Daoy (cell line): ENCODE data around the gene FTCDNL1. TPM values are rescaled to one million over a fixed set of nuclear protein-coding genes. Genes with fewer than 3 reads are reported as not detected.

Experiments
- DNase-seq: peaks from one replicate; pipeline ENCODE4 v3.0.0-alpha.2; 2015; ENCODE audit warnings: low read depth
- total RNA-seq: library from RNA; depleted of rRNA; stranded (reverse); fragments of >200 nt; shearing (Covaris generic); gene quantifications from 2 replicates; pipeline ENCODE4 v1.2.3, GENCODE V29; 2014

FTCDNL1 gene
- total RNA-seq, 1 experiment from 2014 or later, result 0.86 TPM

- no peak for DNase-seq
These were observed 59.7 kb downstream of the FTCDNL1 start for GRCh38 chr2:199791326-199791725.

GRCh38 chr2:199784512-199784911, 66.5 kb downstream of the FTCDNL1 start:
- DNase-seq, result no peak

DNA sequence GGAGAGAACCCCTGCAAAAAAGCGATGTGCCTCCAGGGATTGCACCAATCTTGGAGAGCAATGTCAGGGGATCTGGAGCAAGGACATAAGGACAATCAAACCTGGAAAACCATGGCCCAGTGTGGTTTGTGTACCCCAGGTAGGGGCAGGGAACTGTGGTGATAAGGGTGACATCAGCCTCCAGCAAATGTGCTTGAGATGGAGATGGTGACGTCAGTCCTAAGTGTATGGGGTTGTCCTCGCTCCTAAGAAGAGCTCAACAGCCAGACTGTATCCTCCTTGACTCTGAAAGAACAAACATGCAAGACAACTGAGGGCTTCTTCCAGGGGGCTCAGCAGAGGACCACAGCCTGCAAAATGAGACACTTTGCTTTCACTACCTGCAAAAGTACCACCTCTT, 71.4 kb downstream of the FTCDNL1 start:
- no peak for DNase-seq

GRCh38 chr2:199778655-199779054, 72.3 kb downstream of the FTCDNL1 start:
- DNase-seq, result no peak

- DNase-seq, result no peak
These were observed 73.1 kb downstream of the FTCDNL1 start for GRCh38 chr2:199777916-199778315.

DNA sequence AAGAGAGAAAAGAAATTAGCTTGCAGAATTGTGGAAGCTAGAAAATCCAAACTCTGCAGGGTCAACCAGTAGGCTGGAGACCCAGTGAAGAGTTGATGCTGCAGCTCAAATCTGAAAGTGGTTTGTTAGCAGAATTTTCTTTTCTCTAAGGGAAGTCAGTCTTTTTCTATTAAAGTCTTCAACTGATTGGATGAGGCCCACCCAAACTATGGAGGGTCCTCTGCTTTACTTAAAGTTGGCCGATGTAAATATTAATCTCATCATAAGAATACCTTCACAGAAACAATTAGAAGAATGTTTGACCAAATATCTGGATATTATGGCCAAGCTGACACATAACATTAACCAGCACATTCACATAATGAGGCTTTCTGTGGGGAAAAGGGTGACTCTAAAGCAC, 73.7 kb downstream of the FTCDNL1 start:
- DNase-seq, result no peak

GRCh38 chr2:199775267-199775666, 75.7 kb downstream of the FTCDNL1 start:
- DNase-seq, result peak; percentile 9

DNA sequence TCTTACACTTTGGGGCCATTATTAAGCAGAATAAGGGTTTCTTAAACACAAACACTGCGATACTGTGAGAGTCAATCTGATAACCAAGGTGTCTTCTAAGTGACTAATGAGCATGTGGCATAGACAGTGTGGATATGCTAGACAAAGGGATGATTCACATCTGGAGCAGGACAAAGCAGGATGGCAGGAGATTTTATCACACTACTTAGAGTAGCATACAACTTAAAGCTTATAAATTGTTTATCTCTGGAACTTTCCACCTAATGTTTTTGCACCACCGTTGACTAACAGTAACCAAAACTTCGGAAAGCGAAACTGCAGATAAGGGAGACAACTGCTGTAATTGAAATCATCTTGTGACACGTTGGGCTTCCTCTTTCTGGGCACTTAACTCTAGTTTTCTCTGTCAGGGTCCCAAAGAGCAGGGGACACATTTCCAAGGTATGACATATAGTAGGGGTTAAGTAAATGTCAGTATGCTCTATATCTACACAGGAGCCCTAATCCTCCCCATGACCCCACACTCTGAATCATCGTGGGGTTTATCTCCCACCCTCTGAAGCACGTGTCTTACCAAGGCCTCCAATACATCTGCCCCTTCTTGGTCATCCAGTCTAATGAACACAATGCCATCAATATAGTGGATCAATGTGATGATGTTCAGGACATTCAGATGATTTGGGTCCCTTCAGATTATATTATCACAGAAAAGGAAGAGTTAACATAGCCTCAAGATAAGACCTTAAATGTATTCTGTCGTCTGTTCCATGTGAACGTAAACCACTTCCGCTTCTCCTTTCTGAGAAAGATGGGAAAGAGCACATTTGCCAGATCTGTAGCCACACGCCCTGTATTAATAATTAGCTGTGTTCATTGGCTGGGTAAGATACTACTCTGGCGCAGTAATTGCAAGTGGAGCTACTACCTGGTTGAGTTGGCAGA, 78.7 kb downstream of the FTCDNL1 start:
- DNase-seq, result peak; percentile 8

DNA sequence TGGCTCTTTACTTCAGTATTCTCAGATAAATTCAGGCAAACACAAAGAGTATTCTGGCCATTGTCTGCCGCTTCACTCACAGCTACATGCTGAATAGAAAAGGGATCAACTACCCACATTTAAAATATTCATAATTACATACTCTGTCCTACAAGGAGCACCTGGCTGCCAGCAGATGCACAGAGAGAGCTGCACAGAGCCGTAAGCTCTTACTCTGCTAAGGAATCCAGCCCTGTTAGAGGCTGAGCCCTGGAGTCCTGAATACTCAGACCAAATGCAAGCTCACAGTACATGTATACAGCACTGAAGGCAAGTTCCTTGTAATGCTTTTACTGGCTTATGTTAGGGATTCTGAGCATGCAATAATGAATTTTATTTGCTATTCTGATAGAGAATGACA, 80.3 kb downstream of the FTCDNL1 start:
- no peak for DNase-seq

GRCh38 chr2:199765646-199766045, 85.3 kb downstream of the FTCDNL1 start:
- no peak for DNase-seq

DNA sequence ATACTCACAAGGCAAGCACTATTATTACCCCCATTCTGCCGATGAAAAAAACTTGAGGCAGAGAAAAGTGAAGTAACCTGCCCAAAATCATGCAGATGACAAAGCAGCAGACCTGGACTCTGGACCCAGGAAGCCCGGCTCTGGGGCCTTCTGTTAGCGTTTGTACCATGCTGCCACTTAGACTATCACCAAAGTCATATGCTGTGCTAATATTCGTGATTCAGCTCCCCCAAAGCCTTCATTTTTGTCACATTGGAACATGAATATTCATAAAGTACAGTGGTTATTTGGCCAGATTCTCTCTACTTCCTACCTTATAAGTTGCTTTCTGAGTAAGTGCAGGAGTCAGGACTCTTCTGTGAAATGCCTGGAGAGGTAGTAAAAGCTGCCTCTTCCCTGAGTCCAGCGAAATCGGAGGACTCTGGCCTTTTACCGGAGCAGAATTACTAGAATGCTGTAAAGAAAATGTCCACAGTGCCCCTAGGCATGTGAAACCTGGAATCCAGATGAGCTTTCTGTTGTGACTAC, 86.7 kb downstream of the FTCDNL1 start:
- no peak for DNase-seq

GRCh38 chr2:199762963-199763362, 88.0 kb downstream of the FTCDNL1 start:
- DNase-seq, result no peak

DNA sequence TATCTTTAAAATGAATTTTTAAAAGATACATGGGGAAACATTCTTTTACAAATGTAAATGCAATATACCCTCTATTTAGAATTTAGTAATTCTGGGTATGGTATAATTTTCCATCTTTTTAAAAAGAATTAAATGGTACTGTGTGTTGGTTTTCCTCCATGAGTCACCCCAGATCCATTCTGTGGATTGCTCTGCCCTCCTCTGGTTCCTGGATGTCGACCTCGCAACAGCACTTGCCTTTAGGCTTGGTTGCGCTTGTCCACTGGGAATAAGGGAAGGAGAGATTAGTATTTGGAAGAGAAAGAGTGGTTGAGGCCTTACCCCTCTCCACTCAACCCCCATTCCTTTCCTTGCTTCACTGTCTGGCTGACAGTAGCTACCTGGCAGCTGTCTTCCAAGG, 90.4 kb downstream of the FTCDNL1 start:
- DNase-seq, result no peak

DNA sequence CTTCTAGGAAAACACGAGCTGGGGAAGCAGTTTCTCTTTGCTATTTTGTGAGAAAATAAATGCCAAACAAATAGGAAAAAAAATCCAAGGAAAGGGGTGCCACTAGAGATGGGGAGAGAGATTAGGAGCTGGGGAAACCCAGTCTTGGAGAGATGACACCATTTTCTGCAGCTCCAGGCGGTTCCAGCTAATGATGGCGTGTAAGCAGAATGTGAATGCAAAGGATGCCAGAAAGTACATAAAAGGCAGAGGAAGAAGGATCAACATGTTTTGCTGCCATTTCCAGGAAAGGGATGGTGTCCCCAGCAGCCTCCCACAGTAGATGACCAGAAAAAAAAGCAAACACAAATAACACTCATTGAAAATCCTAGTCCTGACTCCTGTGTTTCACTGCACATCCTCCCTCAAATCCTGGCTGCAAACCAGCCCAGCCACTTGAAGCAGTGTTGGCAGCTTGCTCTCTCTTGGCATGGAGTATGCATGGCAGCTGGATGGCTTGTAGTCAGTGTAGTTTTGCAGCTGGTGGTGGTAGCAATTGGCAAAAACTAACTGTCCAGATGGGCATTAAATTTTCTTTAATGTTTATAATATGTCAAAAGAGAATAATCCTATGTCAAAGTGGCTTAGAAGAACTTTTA, 93.6 kb downstream of the FTCDNL1 start:
- peak; percentile 16 for DNase-seq

DNA sequence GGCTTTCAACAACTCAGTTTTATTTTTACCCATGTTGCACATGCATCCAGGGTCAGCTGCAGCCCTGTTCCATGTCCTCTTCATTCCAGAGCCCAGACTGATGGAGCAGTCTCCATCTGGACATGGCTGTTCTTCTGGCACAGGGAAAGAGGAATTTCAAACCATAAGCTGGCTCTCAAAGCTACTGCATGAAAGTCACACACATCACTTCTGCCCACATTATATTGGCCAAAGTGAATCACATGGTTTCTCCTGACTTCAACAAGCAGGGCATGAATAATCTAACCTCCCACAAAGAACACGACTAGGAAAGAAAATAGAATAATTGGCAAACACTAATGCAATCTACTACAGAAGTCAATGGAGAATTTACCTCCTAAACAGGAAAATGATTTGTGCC, 94.2 kb downstream of the FTCDNL1 start:
- DNase-seq, result no peak

DNA sequence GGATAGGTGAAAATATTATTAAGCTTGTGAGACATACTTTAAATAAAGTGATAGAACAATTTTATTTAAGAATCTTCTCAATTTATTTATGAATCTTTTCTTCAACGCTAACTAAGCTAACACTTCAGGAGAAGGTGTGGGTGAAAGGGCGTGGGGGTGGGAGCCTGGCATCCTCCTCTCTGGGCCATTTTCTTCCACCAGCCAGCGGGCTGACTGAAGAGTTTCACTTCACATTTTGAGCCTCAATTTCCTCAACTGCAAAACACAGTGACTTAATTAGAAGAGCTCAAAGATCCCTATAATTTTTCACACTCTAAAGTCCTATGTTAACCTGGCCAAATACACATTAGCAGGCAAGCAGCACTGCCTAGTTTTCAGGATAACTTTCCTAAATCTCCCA, 94.8 kb downstream of the FTCDNL1 start:
- DNase-seq, result no peak

DNA sequence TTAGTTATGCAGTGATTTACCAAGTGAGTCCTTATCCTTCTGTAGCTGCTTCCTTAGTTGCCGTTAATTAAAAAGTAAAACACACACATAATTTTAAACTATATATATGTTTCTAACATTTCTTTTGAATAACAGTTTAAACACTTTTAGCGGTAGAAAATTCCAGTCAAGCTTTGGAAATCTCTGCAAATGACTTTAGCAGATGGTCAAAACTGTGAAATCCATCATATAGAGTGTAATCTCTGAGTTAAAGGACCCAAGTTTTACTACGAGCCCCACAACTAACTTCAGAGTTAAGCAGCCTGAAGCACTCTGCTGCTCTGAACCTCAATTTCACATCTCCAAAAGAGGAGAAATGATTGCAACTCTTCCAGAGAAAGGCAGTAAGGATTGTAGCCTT, 96.2 kb downstream of the FTCDNL1 start:
- DNase-seq, result no peak

- DNase-seq, result no peak
These were observed 99.4 kb downstream of the FTCDNL1 start for GRCh38 chr2:199751492-199752120.

DNA sequence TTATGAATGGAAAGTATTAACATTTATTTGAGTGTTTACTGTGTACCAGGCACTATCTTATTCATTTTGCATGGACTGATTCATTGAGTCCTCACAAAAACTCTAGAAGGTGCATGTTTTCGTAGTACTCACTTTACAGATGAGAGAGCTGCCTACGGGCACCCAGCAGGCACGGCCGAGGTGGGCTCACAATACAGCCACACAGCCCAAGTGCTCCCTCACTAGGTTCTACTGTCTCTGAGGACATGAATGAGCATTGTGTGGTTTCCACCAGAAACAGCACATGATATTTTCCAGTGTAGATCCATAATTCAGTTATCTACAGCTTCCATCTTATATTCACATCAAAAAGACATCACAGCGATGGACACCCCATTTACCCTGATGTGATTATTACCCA, 101.4 kb downstream of the FTCDNL1 start:
- DNase-seq, result no peak

- DNase-seq, result no peak
These were observed 106.3 kb downstream of the FTCDNL1 start for GRCh38 chr2:199744724-199745123.

DNA sequence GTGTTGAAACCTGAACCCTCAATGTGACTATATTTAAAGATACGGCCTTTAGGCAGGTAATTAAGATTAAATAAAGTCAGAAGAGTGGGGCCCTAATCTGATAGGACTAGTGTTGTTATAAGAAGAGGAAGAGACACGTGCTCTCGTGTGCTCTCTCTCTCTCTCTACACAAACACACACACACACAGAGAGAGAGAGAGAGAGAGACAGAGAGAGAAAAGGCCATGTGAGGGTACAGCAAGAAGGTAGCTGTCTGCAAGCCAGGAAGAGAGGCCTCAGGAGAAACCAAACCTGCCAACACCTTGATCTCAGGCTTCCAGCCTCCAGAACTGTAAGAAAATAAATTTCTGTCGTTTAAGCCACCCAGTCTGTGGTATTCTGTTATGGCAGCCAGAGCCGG, 106.7 kb downstream of the FTCDNL1 start:
- no peak for DNase-seq

DNA sequence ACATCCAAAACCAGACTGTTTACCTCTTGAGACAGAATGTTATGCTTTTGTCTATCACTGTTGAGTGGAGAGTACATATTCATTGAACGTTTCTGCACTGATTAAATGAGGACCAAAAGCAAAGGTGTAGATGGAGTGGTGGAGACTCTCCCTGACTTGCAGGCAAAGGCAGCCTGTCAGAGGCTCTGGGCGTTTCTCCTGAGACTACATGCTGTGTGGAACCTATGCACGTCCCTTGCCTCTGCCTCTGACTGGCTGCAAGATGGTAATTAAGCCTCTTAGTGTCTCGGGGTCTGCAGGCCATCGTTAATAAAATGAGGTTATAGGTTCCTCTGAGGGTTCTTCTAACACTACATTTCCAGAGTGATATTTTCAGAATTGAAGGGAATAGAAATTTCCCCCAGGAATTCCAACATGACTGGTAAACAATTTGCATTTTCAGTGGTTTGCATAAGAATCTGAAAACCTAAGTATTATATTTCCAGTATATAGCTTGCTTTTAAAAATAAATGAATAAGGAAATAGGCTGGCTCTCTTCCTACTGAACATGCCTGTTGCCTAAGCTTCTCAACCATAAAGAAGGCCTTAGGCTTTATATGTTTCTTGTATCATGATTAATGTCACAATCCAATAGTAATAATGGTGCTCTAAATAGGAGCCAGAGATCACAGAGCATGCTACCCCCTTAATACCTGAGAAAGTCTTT, 107.4 kb downstream of the FTCDNL1 start:
- no peak for DNase-seq
